Central memory CD4-positive, alpha-beta T cell (primary cell): ENCODE results near the gene LRP3.

Experiments used
- DNase-seq: peaks from one replicate; pipeline ENCODE4 v3.0.0; 2022

Gene LRP3

DNA sequence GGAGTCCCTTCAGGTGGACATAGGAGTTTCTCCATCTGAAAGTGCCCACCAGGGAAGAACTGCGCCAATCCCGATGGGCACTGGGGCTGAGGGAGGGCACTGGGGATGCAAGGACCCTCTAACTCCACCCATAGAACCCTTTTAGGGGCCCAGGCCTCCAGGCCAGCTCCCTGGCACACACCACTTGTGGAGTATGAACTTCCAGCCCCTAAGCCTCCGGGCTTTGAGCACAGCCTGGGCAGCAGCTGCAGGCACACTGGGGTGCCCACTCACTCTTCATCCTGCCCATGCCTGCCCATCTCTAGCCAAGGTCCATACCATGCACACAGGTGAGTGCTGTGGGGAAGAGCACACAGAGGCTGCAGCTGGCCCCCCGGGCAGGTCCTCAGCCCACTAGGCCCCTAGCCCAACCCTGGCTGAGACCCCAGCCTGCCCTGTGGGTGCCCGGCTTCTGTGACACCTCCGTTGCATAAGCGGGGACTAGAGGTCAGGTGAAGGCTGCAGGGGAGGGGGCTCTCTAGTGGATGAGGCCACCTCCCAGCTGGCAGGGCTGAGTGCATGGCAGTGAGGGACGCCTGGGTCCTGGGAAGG is 46.1 kb downstream of the LRP3 start:
- no peak for DNase-seq

DNA sequence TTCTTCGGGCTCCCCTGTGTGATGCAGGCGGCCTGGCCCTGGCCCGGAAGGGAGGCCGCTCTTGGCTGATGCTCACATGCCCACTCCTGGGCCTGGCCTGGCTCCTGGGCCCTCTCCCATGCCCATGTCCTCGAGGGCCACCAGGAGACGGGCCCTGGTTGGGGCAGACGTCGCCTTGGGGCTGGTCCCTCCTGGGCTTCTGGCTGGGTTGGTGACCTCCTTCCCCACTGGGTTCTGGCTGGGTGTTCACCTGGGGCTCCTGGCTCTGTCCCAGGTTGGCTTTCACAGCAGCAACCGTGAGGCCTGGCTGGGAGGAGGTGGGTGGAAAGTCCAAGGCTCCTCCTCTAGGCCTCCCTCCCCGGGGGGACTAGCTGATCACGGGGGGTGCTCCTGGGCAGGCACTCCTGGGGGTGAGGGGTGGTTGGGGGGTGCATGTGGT is 47.0 kb downstream of the LRP3 start:
- no peak for DNase-seq

DNA sequence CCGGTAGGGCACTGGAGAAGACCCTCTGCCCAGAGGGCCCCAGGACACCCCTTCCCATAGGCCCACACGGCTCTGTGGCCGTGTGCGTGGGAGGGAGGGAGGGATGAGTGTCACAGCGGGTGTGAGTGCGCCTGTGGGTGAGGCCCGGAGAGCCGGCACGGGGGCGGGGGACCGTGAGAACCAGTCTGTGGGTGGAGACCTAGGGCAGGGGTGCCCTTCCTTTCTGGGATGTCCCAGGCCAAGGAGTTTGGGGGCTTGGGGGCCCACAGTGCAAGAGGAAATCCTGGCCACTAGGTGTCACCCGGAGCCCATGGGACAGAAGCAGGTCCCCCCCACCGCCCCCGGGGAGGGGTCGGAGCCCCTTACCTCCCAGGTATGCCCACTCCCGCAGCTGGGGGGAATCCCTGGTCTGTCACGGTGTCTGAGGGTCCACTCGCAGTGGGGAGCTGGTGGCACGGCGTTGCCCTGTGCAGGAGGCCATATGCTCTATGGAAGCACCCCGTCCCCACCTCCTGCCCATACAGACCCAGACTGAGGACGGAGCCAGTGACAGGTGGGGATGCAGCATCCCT is 47.5 kb downstream of the LRP3 start:
- no peak for DNase-seq

DNA sequence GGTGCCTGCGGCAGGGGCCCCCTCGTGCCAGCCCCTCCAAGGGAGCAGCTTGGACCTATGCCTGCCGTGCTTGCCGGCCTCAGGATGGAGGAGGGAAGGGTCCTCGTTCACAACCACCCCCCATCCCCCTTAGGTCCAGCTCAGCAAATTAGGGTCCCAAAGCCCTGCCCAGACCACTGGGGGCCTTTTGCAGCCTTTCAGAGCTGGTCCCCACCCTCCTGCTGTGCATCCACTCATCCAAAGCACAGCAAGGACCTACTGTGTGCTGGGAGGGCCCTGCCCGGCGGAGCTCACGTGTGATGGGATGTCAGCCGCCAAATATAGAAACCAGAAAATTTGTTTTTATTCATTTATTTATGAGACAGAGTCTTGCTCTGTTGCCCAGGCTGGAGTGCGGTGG is 48.0 kb downstream of the LRP3 start:
- DNase-seq = no peak

DNA sequence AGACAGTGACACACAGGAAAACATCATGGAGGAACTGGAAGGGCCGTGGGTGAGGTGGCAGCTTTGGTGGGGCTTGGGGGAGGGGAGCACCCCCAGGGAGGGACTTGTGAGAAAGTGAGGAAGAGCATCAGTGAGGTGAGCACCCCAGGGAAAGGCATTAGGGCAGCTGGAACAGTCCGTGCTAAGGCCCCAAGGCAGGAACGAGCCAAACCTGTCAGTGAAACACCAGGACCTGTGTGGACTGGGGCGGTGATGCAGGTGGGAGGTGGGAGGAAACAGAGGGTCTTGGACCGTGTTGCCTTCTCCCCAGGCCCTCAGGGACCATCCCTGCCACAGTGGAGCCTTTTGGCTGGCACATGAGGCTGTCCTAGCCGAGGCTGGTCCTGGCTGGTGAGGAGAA is 48.8 kb downstream of the LRP3 start:
- no peak for DNase-seq

DNA sequence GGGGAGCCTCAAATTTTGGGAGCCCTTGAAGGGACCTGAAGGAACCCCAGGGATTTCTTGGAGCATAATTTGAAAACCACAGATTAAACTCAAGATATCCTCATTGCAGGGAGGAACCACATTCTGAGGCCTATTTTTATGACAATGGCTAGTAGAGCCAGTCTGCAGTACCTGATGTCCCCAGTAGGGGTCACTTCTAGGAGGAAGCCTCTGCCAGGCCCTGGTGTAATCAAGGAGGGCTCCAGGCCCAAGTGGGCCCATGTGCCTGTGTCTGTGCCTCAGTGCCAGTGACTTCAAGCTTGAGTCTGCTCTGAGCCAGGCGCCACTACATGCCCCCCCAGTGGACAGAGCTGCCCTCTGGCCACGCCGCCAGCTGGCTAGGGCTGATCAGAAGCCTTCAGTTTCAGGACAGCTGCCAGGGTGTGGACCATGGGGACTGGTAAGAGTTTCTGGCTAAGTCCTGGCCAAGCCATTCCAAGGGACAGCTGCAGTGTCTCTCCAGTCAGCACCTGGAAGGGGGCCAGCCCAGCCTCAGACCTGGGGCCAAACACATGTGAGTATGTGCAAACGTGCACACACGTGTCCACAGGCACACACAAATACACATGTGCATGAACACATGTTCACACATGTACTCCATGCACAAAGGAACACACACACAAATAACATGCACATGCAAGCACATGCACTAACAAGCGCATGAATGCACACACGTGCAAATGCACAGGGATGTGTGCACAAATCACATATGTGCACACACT is 52.0 kb downstream of the LRP3 start:
- DNase-seq = no peak

DNA sequence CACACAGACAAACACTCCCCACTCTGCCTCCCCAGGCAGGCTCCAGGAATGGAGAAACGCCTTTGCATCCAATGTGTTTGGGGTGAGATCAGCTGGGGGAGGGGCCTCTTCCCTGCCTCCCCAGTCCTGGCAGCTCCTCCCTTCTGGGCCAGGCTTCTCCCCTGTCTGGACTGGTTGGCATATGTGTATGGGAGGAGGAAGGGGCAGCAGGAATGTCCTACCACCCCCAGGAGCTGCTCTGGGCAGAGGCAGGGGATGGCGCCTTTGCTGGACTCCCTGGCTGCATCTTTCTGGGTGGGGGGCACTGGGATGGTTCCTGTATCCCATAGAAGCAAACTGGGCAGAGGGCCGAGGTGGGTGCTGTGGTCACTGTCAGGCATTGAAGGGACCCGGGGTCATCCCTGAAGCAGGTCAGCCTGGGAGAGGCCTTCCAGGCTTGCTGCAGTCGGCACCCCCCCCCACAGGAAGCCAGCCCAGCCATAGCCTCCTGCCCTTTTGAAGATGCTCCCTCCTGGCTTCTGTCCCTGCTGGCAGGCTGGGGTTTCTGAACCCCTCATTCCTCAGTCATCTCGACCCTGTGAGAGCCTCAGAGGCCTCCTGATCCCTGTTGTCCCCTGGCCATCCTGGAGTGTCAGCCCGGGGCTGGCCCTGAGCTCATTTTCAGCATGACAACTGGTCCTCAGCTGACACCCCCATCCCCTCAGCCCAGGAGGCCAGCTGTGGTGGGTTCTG is 52.7 kb downstream of the LRP3 start:
- no peak for DNase-seq

DNA sequence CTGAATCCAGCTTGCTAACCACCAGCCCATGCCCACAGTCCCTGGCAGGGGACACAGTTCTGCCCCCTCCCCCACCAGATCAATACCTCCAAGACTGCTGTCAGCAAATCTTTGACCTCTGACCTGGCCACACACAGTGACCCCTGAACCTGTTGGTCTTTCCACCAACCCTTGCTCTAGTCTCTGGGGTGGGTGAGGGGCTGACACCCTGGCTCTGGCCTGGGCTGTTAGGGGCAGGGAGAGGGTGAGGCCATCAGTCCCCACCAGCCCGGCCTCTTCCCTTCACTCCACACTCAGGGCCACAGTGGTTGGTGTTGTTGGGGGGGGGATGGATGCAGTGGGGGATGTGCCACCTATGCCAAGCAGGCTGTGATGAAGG is 53.3 kb downstream of the LRP3 start:
- DNase-seq = no peak

DNA sequence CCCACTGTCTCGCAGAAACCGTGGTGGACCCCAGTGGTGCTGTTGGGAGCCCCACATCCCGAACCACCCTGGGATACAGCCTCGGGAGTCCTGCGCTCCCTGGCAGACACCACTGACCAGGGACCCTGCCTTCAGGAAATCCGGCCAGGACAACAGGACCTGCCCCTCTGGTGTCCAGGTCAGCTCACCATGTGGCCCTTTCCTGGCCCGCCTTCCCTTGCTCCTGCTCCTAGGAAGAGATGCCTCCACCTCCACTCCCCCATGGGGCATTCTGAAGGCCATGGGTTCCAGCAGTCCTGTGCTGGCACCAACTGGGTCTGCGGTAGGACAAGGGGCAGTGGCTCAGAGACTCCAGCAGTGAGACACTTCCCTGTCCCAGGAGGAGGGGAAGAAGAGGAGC is 54.0 kb downstream of the LRP3 start:
- DNase-seq = no peak

DNA sequence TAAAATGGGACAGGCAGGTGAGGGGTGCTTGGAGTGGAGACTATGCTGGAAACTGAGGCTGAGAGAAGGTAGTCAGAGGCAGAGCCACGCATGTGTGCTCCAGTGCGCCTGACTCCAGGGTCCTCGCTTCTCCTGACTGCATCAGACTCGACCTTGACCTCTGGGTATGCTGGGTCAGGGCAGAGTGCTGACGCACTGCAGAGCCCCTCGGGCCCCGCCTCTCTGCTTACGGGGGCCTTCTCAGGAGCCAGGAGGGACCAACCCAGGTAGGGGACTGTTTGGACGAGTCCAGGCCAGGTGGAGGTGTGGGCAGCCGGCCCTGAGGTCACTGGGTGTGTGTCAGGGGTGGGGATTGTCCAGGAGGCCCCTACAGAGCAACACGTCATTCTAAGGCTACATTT is 54.4 kb downstream of the LRP3 start:
- DNase-seq = no peak

DNA sequence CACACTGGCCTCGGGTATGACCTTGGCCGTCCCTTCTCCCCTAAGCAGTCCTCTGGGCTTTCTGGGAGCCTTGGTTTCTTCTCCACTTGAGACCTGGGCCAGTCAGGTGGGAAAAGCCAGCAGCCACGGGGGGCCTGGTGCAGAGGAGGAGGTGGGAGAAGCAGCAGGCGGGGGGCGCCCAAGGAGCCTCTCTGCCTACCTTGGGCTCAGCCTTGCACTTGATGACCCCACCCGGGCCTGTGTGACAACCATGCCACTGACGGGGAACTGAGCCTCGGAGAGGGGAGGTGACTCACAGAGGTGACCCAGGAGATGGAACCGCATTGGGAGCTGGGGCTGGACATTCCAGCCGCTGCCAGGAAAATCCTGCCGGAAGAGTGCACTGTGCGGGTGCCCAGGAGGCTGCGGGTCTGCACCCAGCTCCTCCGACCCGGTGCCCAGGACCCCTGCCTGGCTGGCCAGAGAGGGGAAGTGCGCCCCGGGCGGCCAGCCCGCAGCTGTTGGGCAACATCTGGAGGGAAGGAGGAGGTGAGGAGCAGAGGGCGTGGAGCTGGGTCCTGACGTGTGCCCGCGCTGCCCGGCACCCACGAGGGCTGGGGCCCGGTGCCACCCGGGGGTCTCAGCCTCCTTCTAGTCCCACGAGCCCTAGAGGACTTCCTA is 55.0 kb downstream of the LRP3 start:
- DNase-seq = no peak

DNA sequence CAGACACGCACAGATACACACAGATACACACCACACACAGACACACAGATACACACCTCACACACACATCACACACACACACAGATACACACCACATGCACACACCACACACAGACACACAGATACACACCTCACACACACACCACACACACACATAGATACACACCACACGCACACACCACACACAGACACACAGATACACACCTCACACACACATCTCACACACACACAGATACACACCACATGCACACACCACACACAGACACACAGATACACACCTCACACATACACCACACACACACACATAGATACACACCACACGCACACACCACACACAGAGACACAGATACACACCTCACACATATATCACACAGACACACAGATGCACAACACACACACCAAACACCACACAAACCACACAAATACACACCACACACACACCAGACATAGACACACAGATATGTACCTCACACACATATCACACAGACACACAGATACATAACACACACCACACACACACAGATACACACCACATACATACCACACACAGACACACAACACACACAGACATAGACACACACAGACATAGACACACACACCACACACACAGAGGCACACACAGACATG is 55.7 kb downstream of the LRP3 start:
- DNase-seq = no peak

DNA sequence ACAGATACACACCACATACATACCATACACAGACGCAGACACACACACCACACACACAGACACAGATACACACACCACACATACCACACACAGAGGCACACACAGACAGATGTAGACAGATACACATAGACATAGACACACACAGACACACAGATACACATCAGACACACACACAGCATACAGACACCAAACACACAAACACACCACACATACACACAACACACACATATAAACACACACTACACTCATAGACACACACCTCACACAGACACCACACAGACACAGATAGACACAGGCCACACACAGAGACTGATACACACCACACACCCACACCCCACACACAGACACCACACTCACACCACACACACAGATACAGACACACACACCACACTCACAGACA is 56.4 kb downstream of the LRP3 start:
- DNase-seq = no peak

DNA sequence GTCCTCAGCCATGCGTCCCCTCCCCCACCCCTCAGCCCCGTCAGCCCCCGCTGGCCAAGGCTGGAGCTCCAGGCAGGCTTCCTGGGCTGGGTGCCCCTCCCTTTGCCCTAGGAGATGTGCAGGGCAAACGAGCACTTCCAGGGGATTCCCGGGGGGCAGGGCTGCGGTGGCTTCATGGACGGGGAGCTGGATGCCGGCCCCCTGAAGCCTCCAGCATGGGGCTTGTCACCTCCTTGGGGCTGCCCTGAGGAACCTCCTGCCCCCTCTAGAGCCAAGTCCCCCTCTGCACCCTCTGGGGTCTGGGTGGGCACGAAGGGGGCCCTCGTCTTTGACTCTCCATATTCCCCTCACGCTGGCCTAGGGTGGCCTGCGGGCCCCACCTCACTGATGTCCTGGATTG is 56.9 kb downstream of the LRP3 start:
- DNase-seq = no peak

DNA sequence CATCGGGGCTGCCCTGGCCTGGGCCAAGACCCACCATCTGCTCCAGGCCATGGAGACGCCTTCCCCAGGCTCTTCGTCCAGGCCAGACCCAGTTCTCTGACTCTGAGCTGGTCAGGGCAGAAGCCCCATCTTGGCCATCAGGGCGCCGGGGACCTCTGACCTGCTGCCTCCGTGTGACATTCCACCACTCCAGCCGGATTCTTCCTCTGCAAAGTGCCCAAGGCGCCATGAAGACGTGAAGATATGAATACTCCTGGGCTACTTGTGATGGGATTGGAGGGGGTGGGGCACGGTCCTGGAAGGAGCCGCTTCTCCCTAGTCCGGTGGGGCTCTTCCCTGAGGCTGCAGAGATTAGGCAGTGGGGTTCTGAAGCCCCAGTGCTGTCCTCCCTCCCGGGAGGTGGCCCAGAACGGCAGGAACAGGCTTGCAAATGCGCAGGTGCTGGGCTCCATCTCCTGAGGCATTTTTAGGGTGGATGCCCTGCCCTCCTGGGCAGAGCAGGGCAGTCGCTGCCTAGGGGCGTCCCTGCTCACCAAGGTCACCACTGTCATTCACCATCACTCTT is 57.5 kb downstream of the LRP3 start:
- no peak for DNase-seq

DNA sequence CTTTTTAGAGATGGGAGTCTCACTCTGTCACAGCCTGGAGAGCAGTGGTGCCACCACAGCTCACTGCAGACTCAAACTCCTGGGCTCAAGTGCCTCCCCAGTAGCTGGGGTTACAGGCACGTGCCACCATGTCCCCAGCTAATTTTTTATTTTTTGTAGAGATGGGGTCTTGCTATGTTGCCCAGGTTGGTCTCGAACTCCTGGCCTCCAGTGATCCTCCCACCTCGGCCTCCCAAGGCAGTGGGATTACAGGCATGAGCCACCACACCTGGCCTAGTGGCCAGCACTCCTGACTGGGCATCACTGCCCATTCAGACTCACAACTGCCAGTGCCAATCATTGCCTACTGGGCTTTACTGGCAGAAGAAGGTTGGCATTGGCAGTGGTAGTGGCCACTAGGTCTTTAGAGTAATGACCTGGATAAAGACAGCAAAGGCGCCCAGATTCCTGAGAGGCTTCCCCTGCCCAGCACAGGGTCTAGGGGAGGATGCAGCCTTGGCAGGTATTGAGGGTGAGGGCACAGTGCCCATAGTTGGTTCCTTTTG is 58.4 kb downstream of the LRP3 start:
- DNase-seq = no peak

DNA sequence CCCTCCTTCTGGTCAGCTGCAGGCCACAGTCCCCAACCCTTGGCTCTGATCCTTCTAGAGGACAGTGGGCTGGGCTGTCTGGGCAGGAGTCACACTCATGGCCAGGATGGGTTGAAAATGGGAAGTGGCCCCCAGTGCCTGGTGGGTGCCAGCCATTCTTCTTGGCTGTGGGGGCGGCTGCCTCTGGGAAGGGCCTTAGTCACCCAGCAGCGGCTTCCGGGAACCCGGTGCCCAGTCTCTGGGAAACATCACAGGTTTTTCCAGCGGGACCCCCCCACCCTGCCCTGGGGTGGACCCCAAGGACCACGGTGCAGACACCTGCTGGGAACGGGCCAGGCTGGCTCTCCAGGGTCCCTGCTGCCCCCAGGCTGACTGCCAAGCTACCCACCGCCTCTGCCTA is 58.8 kb downstream of the LRP3 start:
- DNase-seq = no peak

DNA sequence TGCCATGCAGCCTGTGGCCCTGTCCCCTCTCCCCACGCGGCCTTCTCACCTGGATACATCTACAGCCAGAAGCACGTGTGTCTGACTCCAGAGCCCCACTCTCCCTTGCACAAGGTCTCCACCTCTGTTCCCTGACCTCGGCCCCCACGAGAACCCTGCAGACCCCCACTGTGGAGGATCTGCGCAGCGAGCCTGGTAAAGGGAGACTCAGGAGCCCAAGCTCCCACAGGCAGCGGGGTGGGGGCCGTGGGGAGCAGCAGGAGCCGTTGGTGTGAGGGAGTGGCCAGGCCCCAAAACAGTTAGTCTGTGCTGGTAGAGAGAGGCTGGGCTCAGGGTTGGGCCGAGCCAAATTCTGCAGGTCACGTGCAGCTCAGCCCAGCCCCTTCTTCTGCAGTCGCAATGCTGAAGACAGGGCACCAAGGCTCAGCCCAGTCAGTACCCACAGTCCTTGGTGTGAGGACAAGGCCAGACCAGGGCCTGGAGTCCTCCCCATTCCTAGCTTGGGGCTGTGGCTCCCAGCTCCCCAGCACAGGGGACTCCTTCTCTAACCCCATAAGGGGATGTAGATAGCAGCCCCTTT is 60.2 kb downstream of the LRP3 start:
- DNase-seq = no peak

DNA sequence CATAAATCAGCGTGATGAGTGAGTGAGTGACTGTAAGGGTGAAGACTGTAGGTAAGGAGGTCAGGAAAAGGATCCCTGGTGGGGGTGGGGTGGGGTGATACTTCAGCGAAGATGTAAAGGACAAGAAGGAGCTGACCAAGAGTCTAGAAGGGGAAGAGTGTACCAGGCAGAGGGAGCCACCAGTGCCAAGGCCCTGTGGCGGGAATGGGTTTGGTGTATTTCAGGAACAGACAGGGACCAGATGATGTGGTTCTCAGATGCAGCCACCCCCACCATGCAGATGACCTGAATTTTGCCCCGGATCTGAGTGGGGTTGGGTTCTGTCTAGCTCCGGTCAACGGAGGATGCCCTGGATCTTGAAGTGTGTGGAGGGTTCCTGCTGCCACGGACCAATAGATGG is 61.7 kb downstream of the LRP3 start:
- DNase-seq = no peak

DNA sequence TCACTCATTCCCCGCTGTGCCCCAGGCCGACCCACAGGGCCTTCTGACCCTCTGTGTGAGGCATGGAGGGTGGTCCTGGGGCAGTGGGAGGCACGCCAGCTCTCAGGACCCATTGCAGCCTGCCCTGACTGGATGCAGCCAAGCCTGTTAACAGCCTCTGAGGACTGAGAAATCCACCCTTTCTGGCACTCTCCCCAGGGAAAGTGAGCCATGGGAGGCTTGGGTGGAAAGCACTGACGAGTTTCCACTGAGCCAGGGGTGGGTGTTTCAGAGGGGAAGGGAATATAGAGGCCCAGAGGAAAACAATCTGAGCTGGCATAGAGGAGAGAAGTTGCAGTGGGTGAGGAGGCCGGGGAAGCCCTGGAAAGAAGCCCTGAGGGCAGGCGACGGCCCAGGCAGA is 62.1 kb downstream of the LRP3 start:
- no peak for DNase-seq

DNA sequence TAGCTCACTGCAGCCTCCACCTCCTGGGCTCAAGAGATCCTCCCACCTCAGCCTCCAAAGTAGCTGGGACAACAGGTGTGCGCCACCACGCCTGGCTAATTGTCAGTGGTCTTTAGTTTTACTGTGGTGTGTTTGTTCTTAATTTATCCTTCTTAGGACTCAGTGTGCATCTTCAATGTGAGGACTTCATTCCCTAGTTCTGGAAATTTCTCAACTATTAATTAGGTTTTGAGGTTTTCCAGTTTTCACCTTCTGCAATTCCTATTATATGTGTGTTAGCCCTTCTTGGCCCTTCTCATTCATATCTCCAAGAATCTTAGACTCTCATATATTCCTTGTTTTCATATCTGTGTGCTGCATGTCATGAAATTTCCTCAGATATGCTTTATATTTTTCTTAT is 63.7 kb downstream of the LRP3 start:
- DNase-seq = no peak
